DOHH2 (cell line): Measurements from ENCODE around the gene DYRK1A.
A peak's percentile ranks its signal among the peaks of the same experiment; 100 is the strongest.

Experiments used
- H3F3A ChIP-seq: fragments of 200-600 bp; sonication (generic), shearing (Covaris generic); 2 replicates; pipeline ENCODE4 v1.6.0; 2016; ENCODE audit warnings: antibody characterized with exemption, mild to moderate bottlenecking; ENCODE audit not compliant: control insufficient read depth, insufficient read depth
- H3K27ac ChIP-seq: fragments of 200-600 bp; sonication (generic); 2 replicates; pipeline ENCODE4 v1.5.1; 2014; ENCODE audit warnings: low read depth, mild to moderate bottlenecking, low read length, moderate library complexity
- H3K27me3 ChIP-seq: fragments of 200-600 bp; sonication (generic); 2 replicates; pipeline ENCODE4 v1.6.1; 2014; ENCODE audit warnings: mild to moderate bottlenecking, low read length, mixed read lengths; ENCODE audit not compliant: control insufficient read depth
- H3K36me3 ChIP-seq: fragments of 200-600 bp; sonication (generic); 2 replicates; pipeline ENCODE4 v1.6.1; 2014; ENCODE audit warnings: mild to moderate bottlenecking, low read length, moderate library complexity, mixed read lengths; ENCODE audit not compliant: control insufficient read depth
- H3K4me1 ChIP-seq: fragments of 200-600 bp; sonication (generic); 2 replicates; pipeline ENCODE4 v1.6.1; 2014; ENCODE audit warnings: mild to moderate bottlenecking, low read length, mixed read lengths; ENCODE audit not compliant: control insufficient read depth
- H3K4me2 ChIP-seq: fragments of 200-600 bp; sonication (generic); 2 replicates; pipeline ENCODE4 v1.6.0; 2014; ENCODE audit warnings: mild to moderate bottlenecking, low read length, moderate library complexity
- H3K4me3 ChIP-seq: fragments of 200-600 bp; sonication (generic); 2 replicates; pipeline ENCODE4 v1.5.1; 2014; ENCODE audit warnings: mild to moderate bottlenecking, low read length, mixed read lengths
- H3K79me2 ChIP-seq: fragments of 200-600 bp; sonication (generic); 2 replicates; pipeline ENCODE4 v1.6.1; 2014; ENCODE audit warnings: mild to moderate bottlenecking, low read length, mixed read lengths; ENCODE audit not compliant: control insufficient read depth
- H3K9me2 ChIP-seq: fragments of 200-600 bp; sonication (generic); replicated peaks from 2 replicates; pipeline ENCODE4 v1.6.1; 2014; ENCODE audit warnings: mild to moderate bottlenecking, low read length, mixed read lengths; ENCODE audit not compliant: control insufficient read depth
- H3K9me3 ChIP-seq: fragments of 200-600 bp; sonication (generic); 2 replicates; pipeline ENCODE4 v1.6.1; 2014; ENCODE audit warnings: antibody characterized with exemption, low read length, mixed read lengths; ENCODE audit not compliant: control insufficient read depth, insufficient read depth
- H4K20me1 ChIP-seq: fragments of 200-600 bp; sonication (generic); 2 replicates; pipeline ENCODE4 v1.6.0; 2014; ENCODE audit warnings: low read depth, mild to moderate bottlenecking, antibody characterized with exemption, low read length, moderate library complexity; ENCODE audit not compliant: control insufficient read depth, insufficient read depth
- EZH2phosphoT487 ChIP-seq: fragments of 200-600 bp; sonication (generic); IDR thresholded peaks from 2 replicates; pipeline ENCODE4 v1.6.1; 2017; ENCODE audit warnings: borderline replicate concordance, mild to moderate bottlenecking, antibody characterized with exemption, low read length, moderate library complexity, mixed read lengths
- TF ChIP-seq, protein P1 (sequence below): fragments of 200-600 bp; sonication (generic); IDR thresholded peaks from one replicate; pipeline ENCODE4 v1.5.1; 2014; ENCODE audit warnings: antibody characterized with exemption, mild to moderate bottlenecking, low read depth, low read length; ENCODE audit not compliant: poor library complexity, severe bottlenecking

Gene DYRK1A

DNA sequence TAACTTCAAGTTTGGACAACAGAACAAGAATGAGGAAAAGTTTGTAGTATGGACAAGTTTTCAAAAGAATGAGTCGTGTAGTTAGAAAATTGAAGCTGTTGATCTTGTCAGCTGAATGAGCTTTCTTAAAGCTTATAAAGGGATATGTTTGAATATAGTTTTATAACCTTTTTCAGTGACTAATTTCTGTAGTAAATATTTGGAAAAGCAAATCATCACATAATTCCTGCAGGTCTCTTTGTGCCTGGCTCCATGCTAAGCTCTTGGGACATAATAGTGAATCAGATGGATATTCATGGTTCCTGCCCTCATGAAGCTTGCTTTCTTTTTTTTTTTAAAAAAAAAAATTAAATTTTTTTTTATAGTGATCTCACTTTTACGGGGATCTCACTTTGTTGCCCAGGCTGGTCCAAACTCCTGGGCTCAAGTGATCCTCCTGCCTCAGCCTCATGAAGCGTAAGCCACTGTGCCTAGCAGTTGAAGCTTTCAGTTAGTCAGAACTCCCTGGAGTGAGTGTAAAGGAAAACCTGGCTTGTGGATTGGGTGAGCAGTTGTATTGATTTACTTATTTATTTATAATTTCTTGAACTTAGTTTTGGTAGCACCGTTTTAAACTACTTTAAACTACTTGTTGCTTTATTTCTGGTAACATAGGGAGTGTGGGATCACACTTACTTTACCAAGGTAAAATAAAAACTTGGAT, 15.5 kb downstream of the DYRK1A start:
- Histone ChIP-seq H3K4me1 (peaks cover 50% of the 10 kb centered on the region), H3K36me3 (peaks cover 21% of the 10 kb centered on the region), H3K9me3 (no peaks in the 10 kb centered on the region), H3K9me2 (no peaks in the 10 kb centered on the region), H4K20me1 (peaks cover 49% of the 10 kb centered on the region), H3K79me2 (peaks cover 100% of the 10 kb centered on the region), H3K4me2 (no peak overlapping the region), H3K4me3 (no peak overlapping the region), H3F3A (no peaks in the 10 kb centered on the region), H3K27me3 (no peaks in the 10 kb centered on the region), H3K27ac (no peak overlapping the region)
- TF ChIP-seq, protein P1, sequence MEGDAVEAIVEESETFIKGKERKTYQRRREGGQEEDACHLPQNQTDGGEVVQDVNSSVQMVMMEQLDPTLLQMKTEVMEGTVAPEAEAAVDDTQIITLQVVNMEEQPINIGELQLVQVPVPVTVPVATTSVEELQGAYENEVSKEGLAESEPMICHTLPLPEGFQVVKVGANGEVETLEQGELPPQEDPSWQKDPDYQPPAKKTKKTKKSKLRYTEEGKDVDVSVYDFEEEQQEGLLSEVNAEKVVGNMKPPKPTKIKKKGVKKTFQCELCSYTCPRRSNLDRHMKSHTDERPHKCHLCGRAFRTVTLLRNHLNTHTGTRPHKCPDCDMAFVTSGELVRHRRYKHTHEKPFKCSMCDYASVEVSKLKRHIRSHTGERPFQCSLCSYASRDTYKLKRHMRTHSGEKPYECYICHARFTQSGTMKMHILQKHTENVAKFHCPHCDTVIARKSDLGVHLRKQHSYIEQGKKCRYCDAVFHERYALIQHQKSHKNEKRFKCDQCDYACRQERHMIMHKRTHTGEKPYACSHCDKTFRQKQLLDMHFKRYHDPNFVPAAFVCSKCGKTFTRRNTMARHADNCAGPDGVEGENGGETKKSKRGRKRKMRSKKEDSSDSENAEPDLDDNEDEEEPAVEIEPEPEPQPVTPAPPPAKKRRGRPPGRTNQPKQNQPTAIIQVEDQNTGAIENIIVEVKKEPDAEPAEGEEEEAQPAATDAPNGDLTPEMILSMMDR, result no peak
- TF ChIP-seq EZH2phosphoT487, result no peak

DNA sequence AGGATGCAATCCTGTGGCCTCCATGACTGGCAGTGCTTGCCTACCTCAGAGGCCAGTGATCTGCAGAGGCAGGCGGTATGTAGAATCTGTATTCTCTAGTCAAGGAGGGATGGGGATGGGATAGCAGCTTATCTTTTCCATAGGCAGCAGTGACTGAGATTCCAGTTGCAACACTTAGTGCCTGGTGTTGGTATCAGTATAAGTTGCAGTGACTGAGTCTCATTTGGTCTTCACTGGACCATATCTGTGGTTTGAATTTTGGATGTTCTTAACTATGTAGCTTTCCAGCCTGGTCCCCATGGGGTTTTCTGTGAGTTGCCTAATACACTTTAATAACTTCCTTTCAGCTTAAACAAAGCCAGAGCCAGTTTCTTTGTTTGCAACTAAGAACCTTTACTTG, 16.5 kb downstream of the DYRK1A start:
- H3K4me3 ChIP-seq, result no peak overlapping the region
- H4K20me1 ChIP-seq, result peaks cover 46% of the 10 kb centered on the region
- H3K9me3 ChIP-seq, result no peaks in the 10 kb centered on the region
- no peaks in the 10 kb centered on the region for H3K9me2 ChIP-seq
- peak overlapping the region; percentile 15 for H3K4me2 ChIP-seq
- H3K27ac ChIP-seq, result no peak overlapping the region
- H3K27me3 ChIP-seq, result no peaks in the 10 kb centered on the region
- no peak for TF ChIP-seq EZH2phosphoT487
- TF ChIP-seq, protein P1, result no peak
- H3K36me3 ChIP-seq, result peaks cover 26% of the 10 kb centered on the region
- H3K79me2 ChIP-seq, result peaks cover 100% of the 10 kb centered on the region
- peaks cover 47% of the 10 kb centered on the region for H3K4me1 ChIP-seq
- no peaks in the 10 kb centered on the region for H3F3A ChIP-seq

DNA sequence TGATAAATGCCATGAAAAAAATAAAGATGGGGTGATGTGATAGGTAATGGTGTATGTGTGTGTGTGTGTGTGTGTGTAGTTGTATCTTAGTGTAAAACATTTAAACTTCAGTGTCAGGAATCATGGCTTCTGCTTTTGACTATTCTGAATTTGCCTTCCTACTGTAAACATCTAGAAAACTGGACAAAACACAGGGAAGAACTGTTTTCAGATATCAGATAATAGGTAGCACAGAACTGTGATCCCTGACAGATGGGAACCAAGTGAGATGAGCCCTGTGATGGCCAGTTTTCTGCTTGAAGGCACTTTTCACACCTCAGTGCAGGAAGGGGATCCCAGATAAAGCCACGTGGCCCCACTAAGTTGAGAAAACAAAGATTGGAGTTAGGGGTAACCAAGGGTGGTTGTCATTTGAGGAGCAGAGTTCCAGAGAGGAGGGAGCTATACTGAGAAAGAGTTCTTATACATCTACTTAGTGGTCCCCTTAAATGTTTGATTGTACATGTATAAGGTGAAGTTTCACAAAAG, 17.3 kb downstream of the DYRK1A start:
- Histone ChIP-seq H3K79me2 (peaks cover 100% of the 10 kb centered on the region), H3K36me3 (peaks cover 26% of the 10 kb centered on the region), H3K27ac (no peak overlapping the region), H3K4me1 (peaks cover 42% of the 10 kb centered on the region), H3F3A (no peaks in the 10 kb centered on the region), H3K9me3 (no peaks in the 10 kb centered on the region), H3K4me2 (no peak overlapping the region), H4K20me1 (peaks cover 44% of the 10 kb centered on the region), H3K27me3 (no peaks in the 10 kb centered on the region), H3K9me2 (no peaks in the 10 kb centered on the region), H3K4me3 (no peak overlapping the region)
- TF ChIP-seq EZH2phosphoT487, result no peak
- TF ChIP-seq, protein P1, result no peak
